Measurements from ENCODE around the gene PCID2.

Gene PCID2

DNA sequence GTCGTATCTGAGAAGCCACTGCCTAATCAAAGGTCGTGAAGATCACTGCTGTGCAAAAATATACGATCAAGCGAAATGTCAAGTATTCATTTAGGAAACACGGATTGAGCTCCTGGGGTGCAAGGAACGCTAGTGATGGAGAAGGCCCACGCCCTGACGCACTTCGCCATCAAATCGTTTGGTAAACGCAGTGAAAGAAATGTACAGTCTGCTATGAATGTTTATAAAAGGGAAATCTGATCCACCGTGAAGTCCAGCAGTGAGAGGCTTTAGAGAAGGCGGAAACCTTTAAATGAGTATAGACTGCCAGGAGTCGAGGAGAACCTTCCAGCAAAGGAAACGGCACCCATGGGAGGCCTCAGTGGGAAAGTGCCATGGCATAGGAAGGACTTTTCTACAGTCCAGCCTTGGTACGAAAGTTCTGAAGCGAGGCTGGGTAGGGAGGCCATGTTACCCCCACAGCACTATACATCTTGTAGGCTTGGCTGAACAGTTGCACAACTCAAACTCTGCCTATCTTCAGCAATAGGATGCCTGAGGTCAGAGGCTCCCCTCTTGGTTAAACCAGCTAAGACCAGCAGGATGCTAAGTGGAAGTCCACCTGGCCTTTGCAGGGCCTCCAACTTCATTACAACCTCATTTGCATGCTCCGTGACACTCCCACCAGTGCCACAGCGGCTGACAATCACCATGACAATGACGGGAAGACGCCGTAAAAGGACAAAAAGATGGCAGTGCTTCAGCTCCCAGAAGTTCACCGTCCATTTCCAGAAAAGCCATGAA, 20.4 kb downstream of the PCID2 start:
- no peak for DNase-seq

DNA sequence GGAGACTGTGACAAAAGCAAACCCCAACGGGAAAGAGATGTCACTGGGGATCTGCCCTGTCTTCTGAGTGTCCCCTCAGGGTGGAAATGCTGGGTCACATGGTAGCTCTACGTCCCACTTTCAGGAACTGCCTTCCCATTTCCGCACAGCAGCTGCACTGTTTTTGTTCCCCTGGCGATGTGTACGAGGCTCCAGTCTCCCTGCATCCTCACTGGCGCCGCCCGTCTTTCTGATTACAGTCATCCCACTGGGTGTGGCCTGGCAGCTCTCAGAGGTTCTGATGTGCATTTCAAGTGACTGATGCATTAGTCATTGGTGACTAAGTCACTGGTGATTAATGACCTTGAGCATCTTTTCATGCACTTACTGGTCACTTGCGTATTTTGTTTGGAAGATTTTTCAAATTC, 21.2 kb downstream of the PCID2 start:
- peak in 30 of 51 donors; percentile 8 to 67 (median 38) for DNase-seq

DNA sequence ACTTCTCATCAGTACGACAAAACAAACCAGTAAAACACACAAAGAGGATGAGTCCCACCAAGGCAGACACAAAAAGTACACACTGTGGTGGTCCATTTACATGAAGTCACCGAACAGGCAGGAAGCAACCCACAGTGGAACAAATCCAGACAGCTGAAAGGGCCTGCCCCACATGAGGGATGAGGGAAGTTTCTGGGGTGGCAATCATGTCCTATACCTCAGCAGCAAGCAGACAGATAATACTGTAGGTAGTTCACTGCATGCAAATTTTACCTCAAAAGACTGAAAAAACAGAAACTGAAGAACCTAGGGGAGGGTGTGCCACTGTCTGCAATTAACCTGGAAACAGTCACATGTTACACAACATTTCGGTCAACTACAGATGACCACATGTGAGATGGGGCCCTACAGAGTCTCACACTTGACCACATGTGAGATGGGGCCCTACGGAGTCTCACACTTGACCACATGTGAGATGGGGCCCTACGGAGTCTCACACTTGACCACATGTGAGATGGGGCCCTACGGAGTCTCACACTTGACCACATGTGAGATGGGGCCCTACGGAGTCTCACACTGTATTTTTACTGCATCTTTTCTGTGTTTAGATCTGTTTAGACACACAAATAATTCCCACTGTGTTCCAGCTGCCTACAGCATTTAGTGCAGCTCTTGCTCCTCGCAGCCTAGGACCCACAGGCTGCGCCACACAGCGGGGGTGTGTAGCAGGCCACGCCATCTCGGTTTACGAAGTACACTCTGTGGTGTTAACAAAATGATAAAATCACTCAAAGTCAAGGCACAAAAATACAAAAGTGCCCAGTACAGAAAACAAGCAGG, 22.2 kb downstream of the PCID2 start:
- DNase-seq = no peak

GRCh38 chr13:113184568-113185440, 23.7 kb downstream of the PCID2 start:
- DNase-seq = no peak

GRCh38 chr13:113183450-113184129, 24.9 kb downstream of the PCID2 start:
- no peak for DNase-seq

DNA sequence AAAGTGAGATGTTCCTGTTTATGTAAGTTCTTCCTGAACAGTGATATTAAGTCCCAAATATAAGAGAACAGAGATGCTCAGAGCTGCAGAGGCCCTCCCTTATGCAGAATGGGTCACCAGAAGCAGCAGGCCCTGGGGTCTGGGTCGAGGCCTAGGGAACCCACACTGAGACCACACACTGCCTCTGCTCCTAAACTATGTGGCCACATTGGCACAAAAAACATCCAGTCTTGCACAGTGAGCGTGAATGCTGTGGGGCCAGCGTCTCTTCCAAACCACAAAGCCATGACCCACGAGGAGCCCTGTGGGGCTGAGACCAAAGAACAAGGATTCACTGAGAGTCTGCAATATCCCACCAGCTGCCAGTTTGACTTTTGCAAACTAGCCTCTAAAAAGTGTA, 26.4 kb downstream of the PCID2 start:
- DNase-seq = no peak

DNA sequence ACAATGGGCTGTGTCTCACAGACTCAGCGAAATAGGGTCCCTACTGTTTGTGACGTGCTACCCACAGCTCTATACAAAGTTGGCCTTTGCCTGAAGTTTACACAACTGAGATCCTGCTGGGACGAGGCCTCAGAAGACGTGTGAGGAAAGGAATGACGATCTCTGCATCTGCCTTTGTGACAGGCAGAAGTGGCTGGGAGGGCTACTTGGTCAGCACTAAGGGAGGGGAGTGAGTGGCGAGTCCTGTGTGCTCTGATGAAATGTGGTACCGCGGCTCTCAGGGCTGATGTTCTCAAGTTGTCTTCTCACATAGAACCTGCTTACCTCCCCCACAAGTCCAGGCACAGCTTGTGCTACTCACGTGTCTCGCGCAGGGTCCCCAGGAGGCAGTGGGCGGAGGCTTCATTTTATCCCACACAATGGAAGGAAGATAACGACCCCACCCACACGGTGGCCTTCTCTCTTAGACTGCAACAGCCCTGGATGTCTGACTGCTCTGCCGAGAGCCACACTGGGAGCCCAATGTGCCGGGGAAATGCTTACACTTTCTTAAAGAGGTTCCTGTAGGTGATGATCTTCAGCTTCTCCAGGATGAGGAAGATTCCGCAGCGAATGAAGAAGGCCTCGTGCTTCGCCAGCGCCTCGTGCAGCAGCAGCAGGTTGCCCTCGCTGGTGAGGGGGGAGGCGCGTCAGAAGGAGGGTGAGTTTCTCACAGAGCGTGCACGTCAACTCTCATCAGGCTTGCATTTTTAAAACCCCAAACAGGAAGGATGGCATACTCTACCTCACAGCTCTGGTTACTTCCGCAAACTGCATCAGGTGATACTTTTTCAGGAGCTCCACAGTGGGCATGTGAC, 28.9 kb downstream of the PCID2 start:
- DNase-seq = peak in 1 of 51 donors; percentile 36

DNA sequence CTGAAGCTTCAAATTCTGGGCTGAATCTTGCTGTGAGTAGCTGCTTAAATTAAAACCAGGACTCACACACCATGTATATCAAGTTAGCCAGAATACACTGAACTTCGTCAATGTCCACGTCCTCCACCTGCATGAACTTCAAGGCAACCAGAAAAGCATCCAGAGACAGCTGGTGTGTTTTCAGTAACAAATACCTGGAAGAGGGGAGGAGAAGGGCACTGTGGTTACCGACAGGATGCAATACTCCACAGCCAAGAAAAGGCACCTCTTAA, 29.6 kb downstream of the PCID2 start:
- DNase-seq = no peak

- no peak for DNase-seq
These were observed 30.2 kb downstream of the PCID2 start for GRCh38 chr13:113178070-113178895.

DNA sequence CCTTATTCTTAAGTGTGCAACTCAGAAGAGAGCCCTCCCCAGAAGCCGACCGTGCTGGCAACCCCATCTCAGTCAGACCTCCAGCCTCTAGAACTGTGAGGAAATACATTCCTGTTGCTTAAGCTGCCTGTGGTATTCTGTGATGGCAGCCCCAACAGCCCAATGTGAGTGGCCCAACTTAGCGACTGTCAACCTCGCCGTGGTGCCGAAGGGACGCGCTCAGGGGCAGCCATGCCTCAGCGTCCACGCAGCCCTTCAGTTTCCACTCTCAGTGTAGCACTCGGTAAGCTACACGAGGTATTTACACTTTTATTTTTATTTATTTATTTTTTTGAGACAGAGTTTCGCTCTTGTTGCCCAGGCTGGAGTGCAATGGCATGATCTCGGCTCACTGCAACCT, 31.6 kb downstream of the PCID2 start:
- no peak for DNase-seq

DNA sequence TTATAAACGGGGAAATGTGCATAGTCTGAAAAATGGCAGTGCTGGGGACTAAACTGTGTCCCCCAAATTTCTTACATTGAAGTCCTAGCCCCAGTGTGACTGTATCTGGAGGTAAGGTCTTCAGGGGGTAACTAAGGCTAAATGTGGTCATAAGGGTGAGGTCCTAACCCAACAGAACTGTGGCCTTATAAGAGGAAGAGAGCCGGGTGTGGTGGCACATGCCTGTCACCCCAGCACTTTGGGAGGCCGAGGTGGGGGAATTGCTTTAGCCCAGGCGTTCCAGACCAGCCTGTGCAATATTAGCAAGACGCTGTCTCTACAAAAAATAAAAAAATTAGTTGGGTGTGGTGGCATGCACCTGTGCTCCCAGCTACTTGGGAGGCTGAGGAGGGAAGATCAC, 32.2 kb downstream of the PCID2 start:
- DNase-seq = no peak

GRCh38 chr13:113172419-113172926, 36.0 kb downstream of the PCID2 start:
- no peak for DNase-seq

DNA sequence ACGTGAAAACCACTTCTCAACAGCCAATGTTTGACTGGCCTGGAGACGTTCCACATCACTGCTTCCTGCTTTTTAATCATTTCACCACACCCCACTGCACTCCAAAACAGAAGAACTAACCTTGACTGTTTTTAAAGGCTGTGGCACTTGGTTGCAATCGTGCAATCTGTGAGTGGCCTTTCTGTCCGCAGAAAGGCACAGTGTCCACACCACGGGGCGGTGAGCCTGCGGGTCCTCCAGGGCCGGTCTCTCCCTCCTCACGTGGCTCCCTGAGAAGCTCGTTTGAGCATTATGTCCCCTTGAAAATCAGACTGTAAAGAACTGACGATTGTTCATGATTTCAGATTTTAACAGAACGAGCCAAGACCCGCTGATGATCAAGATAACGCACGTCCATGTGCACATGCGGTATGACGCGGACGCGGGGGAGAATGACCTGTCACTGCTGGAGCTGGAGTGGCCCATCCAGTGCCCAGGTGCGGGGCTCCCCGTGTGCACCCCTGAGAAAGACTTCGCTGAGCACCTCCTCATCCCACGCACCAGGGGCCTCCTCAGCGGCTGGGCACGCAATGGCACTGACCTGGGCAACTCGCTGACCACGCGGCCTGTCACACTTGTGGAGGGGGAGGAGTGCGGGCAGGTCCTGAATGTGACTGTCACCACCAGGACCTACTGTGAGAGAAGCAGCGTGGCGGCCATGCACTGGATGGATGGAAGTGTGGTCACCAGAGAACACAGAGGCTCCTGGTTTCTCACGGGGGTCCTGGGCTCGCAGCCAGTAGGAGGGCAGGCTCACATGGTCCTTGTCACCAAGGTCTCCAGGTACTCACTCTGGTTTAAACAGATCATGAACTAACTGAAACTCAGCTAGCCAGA, 37.0 kb downstream of the PCID2 start:
- DNase-seq = no peak

GRCh38 chr13:113170511-113170910, 38.0 kb downstream of the PCID2 start:
- no peak for DNase-seq

- no peak for DNase-seq
These were observed 38.9 kb downstream of the PCID2 start for GRCh38 chr13:113169277-113170272.

DNA sequence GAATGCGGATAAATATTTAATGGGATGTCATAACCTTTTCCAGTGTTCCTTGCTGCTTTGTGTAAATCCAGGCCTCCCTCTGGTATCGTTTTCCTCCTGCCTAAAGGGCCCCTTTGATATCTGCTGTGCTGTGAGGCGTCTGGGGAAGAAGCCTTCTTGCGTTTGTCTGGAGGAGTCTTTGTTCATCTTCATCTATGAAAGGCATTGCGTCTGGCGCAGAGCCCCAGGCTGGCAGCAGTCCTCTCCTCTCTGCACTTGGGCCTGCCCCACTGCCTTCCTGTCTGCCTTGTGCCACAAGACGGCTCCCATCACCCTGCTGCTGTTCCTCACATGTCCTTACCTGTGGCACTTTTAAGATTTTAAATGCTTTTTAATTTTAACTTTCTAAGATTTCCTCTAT, 40.3 kb downstream of the PCID2 start:
- DNase-seq = no peak

DNA sequence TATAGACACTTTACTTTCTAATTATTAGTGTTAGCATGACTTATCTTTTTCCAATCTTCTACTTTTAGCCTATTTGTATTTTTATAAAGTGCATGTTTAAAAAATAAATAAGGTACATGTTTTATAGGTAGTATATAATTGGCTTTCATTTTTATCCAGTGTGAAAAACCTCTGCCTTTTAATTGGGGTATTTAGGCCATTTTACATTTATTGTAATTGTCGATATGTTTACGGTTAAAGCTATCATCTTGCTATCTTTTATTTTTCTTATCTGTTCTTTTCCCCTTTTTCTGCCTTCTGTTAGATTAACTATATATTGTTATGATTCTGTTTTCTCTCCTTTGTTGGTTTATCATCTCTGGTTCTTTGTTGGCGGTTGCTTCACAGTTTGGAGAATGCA, 40.9 kb downstream of the PCID2 start:
- no peak for DNase-seq
